LNCAP (cell line): ENCODE data around the gene CELA3B.
"Not testable (repeated sequence)": the region's sequence is repeated elsewhere in the genome, so short reads cannot be mapped to it uniquely, and the experiment has no call there.

Experiments
- CTCF ChIP-seq: fragments of 450-650 bp; IDR thresholded peaks from 2 replicates; pipeline ENCODE4 v1.5.1; 2017; ENCODE audit warnings: mild to moderate bottlenecking

CELA3B gene

GRCh38 chr1:21976703-21977239 is at the start of gene CELA3B:
Gene CELA3B, plus strand, starts transcription at chr1:21977022. Its CDS starts 18 bp downstream, at chr1:21977040.
- TF ChIP-seq CTCF: not testable (repeated sequence)

GRCh38 chr1:21927533-21928237 is 49.1 kb upstream of the CELA3B start:
- no peak for TF ChIP-seq CTCF

GRCh38 chr1:21930080-21930571 is 46.7 kb upstream of the CELA3B start:
- TF ChIP-seq CTCF: no peak

- TF ChIP-seq CTCF: no peak
Measured at GRCh38 chr1:21930629-21931170, 46.1 kb upstream of the CELA3B start.

- no peak for TF ChIP-seq CTCF
Measured at GRCh38 chr1:21931171-21932093, 45.4 kb upstream of the CELA3B start.

GRCh38 chr1:21932127-21932526 is 44.7 kb upstream of the CELA3B start:
- TF ChIP-seq CTCF: no peak
